H9 (cell line): Measurements from ENCODE around the gene ANKRD62. TPM values are rescaled to one million over a fixed set of nuclear protein-coding genes. Genes with fewer than 3 reads are reported as not detected.
"Not testable (repeated sequence)": the region's sequence is repeated elsewhere in the genome, so short reads cannot be mapped to it uniquely, and the experiment has no call there.

ENCODE experiments used
- DNase-seq: peaks from one replicate; pipeline ENCODE4 v3.0.0-alpha.2; 2017
- H2AFZ ChIP-seq: one replicate; pipeline ENCODE4 v1.6.1; 2013; ENCODE audit warnings: mild to moderate bottlenecking, low read length, control low read depth, moderate library complexity
- H2AK5ac ChIP-seq: 2 replicates; pipeline ENCODE4 v1.6.1; 2013; ENCODE audit warnings: low read length, control low read depth, mixed read lengths; ENCODE audit not compliant: insufficient read length
- H2BK120ac ChIP-seq: one replicate; pipeline ENCODE4 v1.6.1; 2013; ENCODE audit warnings: low read depth, mild to moderate bottlenecking, low read length, control low read depth, inconsistent platforms; ENCODE audit not compliant: poor library complexity, severe bottlenecking
- H2BK12ac ChIP-seq: 2 replicates; pipeline ENCODE4 v1.6.1; 2013; ENCODE audit warnings: low read length, control low read depth, mixed read lengths, low read depth; ENCODE audit not compliant: insufficient read length
- H2BK15ac ChIP-seq: 2 replicates; pipeline ENCODE4 v1.6.1; 2013; ENCODE audit warnings: low read depth, low read length, control low read depth
- H2BK20ac ChIP-seq: one replicate; pipeline ENCODE4 v1.6.1; 2013; ENCODE audit warnings: low read depth, mild to moderate bottlenecking, low read length, control low read depth, inconsistent platforms; ENCODE audit not compliant: poor library complexity, severe bottlenecking
- H2BK5ac ChIP-seq: 2 replicates; pipeline ENCODE4 v1.6.1; 2013; ENCODE audit warnings: low read length, control low read depth, mixed read lengths; ENCODE audit not compliant: insufficient read length
- H3K14ac ChIP-seq: 2 replicates; pipeline ENCODE4 v1.6.1; 2013; ENCODE audit warnings: low read length, control low read depth; ENCODE audit not compliant: insufficient read depth
- H3K18ac ChIP-seq: 2 replicates; pipeline ENCODE4 v1.6.1; 2013; ENCODE audit warnings: low read depth, mild to moderate bottlenecking, mixed read lengths, low read length, control low read depth; ENCODE audit not compliant: insufficient read length
- H3K23ac ChIP-seq: 2 replicates; pipeline ENCODE4 v1.6.1; 2013; ENCODE audit warnings: low read length, control low read depth, mixed read lengths, low read depth; ENCODE audit not compliant: insufficient read length
- H3K23me2 ChIP-seq: 2 replicates; pipeline ENCODE4 v1.6.1; 2013; ENCODE audit warnings: low read depth, mild to moderate bottlenecking, mixed read lengths, low read length, control low read depth; ENCODE audit not compliant: insufficient read length, poor library complexity, severe bottlenecking
- H3K27ac ChIP-seq: 2 replicates; pipeline ENCODE4 v1.5.1; 2013; ENCODE audit warnings: low read length, control low read depth, mixed read lengths, low read depth; ENCODE audit not compliant: insufficient read length
- H3K27me3 ChIP-seq: 2 replicates; pipeline ENCODE4 v1.6.1; 2013; ENCODE audit warnings: low read length, control low read depth, inconsistent platforms; ENCODE audit not compliant: insufficient read depth
- H3K4ac ChIP-seq: 2 replicates; pipeline ENCODE4 v1.6.1; 2013; ENCODE audit warnings: low read depth, mild to moderate bottlenecking, control low read depth, inconsistent platforms, low read length, moderate library complexity
- H3K4me1 ChIP-seq: 2 replicates; pipeline ENCODE4 v1.6.1; 2013; ENCODE audit warnings: low read length, control low read depth, inconsistent platforms; ENCODE audit not compliant: insufficient read depth
- H3K4me2 ChIP-seq: 2 replicates; pipeline ENCODE4 v1.6.1; 2013; ENCODE audit warnings: low read length, control low read depth, mixed read lengths; ENCODE audit not compliant: insufficient read length, insufficient read depth
- H3K56ac ChIP-seq: 2 replicates; pipeline ENCODE4 v1.6.1; 2013; ENCODE audit warnings: low read depth, mild to moderate bottlenecking, mixed read lengths, low read length, control low read depth; ENCODE audit not compliant: insufficient read length
- H3K79me1 ChIP-seq: 2 replicates; pipeline ENCODE4 v1.6.1; 2013; ENCODE audit warnings: low read depth, mild to moderate bottlenecking, moderate library complexity, low read length, control low read depth, inconsistent platforms; ENCODE audit not compliant: insufficient read depth, poor library complexity, severe bottlenecking
- H3K79me2 ChIP-seq: 2 replicates; pipeline ENCODE4 v1.6.1; 2013; ENCODE audit warnings: low read length, control low read depth, inconsistent platforms; ENCODE audit not compliant: insufficient read depth
- H3K9ac ChIP-seq: 2 replicates; pipeline ENCODE4 v1.6.1; 2013; ENCODE audit warnings: low read length, control low read depth, mixed read lengths; ENCODE audit not compliant: insufficient read length; ENCODE audit errors: extremely low read depth
- H3K9me3 ChIP-seq: one replicate; pipeline ENCODE4 v1.6.1; 2013; ENCODE audit warnings: low read depth, low read length, inconsistent platforms; ENCODE audit not compliant: control insufficient read depth
- H3T11ph ChIP-seq: one replicate; pipeline ENCODE4 v1.6.1; 2013; ENCODE audit warnings: mild to moderate bottlenecking, low read length, control low read depth, inconsistent platforms
- H4K20me1 ChIP-seq: one replicate; pipeline ENCODE4 v1.6.1; 2013; ENCODE audit not compliant: control insufficient read depth, insufficient read length, insufficient read depth
- H4K5ac ChIP-seq: 2 replicates; pipeline ENCODE4 v1.6.1; 2013; ENCODE audit warnings: low read depth, mild to moderate bottlenecking, mixed read lengths, low read length, control low read depth; ENCODE audit not compliant: insufficient read length
- H4K8ac ChIP-seq: replicated peaks from 2 replicates; pipeline ENCODE4 v1.6.1; 2013; ENCODE audit warnings: low read length, control low read depth, mixed read lengths, low read depth; ENCODE audit not compliant: insufficient read length
- H4K91ac ChIP-seq: 2 replicates; pipeline ENCODE4 v1.6.1; 2013; ENCODE audit warnings: low read depth, mild to moderate bottlenecking, moderate library complexity, mixed read lengths, low read length, control low read depth; ENCODE audit not compliant: insufficient read length
- H3K27ac Mint-ChIP-seq, 3 experiments: 2 replicates in 2 of 3; 3 replicates in 1 of 3; pipeline ENCODE4 v1.8.0; 2020 to 2021; ENCODE audit warnings: mixed read lengths in 3 of 3, mild to moderate bottlenecking in 1 of 3, moderate library complexity in 1 of 3
- H3K27me3 Mint-ChIP-seq: 2 replicates; pipeline ENCODE4 v1.8.0; 2021; ENCODE audit warnings: low read depth, mild to moderate bottlenecking, moderate library complexity, mixed read lengths
- H3K36me3 Mint-ChIP-seq, 3 experiments: 2 replicates in 2 of 3; 3 replicates in 1 of 3; pipeline ENCODE4 v1.8.0; 2020 to 2021; ENCODE audit warnings: low read depth in 3 of 3, mixed read lengths in 3 of 3; ENCODE audit not compliant: insufficient read depth in 1 of 3
- H3K4me1 Mint-ChIP-seq, 2 experiments: 2 replicates each; pipeline ENCODE4 v1.8.0; 2020; ENCODE audit warnings: mixed read lengths in 2 of 2
- H3K4me3 Mint-ChIP-seq, 2 experiments: 2 replicates in 1 of 2; 3 replicates in 1 of 2; pipeline ENCODE4 v1.8.0; 2020 to 2021; ENCODE audit warnings: mild to moderate bottlenecking in 2 of 2, mixed read lengths in 2 of 2, moderate library complexity in 1 of 2
- H3K9me3 Mint-ChIP-seq, 2 experiments: 2 replicates in 1 of 2; 3 replicates in 1 of 2; pipeline ENCODE4 v1.8.0; 2020; ENCODE audit warnings: mild to moderate bottlenecking in 2 of 2, mixed read lengths in 2 of 2, moderate library complexity in 1 of 2
- WGBS: extraction: QIAGEN DNeasy Blood & Tissue Kit; methylation state at CpG from one replicate; pipeline ENCODE4 v1.1.7; 2013; ENCODE audit warnings: missing lambda C conversion rate, low lambda C conversion rate, mixed read lengths; ENCODE audit not compliant: insufficient read length; ENCODE audit errors: extremely low coverage; 5-methylcytosine and 5-hydroxymethylcytosine counted together
- total RNA-seq: library from RNA; stranded (reverse); gene quantifications from 2 replicates; pipeline ENCODE4 v1.2.1, GENCODE V29; 2021

Gene ANKRD62
- total RNA-seq, 1 experiment from 2014 or later: not detected

GRCh38 chr18:12127647-12128046, 34.0 kb downstream of the ANKRD62 start:
- H3K27me3 ChIP-seq, H3K4me1 ChIP-seq, H2AK5ac ChIP-seq, H4K8ac ChIP-seq, H3K14ac ChIP-seq, H3K79me2 ChIP-seq, H2BK15ac ChIP-seq, H4K20me1 ChIP-seq, H3K27me3 Mint-ChIP-seq, H3K18ac ChIP-seq, DNase-seq, H3K9me3 ChIP-seq, H2AFZ ChIP-seq, H3K56ac ChIP-seq, H3K9me3 Mint-ChIP-seq, H3K23me2 ChIP-seq, H3K27ac Mint-ChIP-seq, H3K4me1 Mint-ChIP-seq, H3K27ac ChIP-seq, H3K9ac ChIP-seq, H2BK120ac ChIP-seq, H3K36me3 Mint-ChIP-seq, H2BK20ac ChIP-seq, H2BK5ac ChIP-seq, H3K4me2 ChIP-seq, H3K4me3 Mint-ChIP-seq, H4K91ac ChIP-seq, H3K79me1 ChIP-seq, H3K23ac ChIP-seq, H3T11ph ChIP-seq, H3K4ac ChIP-seq, H2BK12ac ChIP-seq, H4K5ac ChIP-seq: not testable (repeated sequence)
- WGBS: no CpG with 5 or more reads among the region's 4 CpGs

GRCh38 chr18:12138831-12139230, 45.2 kb downstream of the ANKRD62 start:
- peaks cover 16% of the 10 kb centered on the region for H3K27me3 Mint-ChIP-seq
- H3K4me1 Mint-ChIP-seq, H3K27ac Mint-ChIP-seq, H2BK20ac ChIP-seq, H3K14ac ChIP-seq, H3K27ac ChIP-seq, H2BK15ac ChIP-seq, H4K8ac ChIP-seq, DNase-seq, H2BK120ac ChIP-seq, H3K18ac ChIP-seq, H3K4me2 ChIP-seq, H3K56ac ChIP-seq, H3T11ph ChIP-seq, H3K27me3 ChIP-seq, H4K91ac ChIP-seq, H4K20me1 ChIP-seq, H2AFZ ChIP-seq, H3K4ac ChIP-seq, H3K23me2 ChIP-seq, H2BK5ac ChIP-seq, H3K79me1 ChIP-seq, H3K9ac ChIP-seq, H3K23ac ChIP-seq, H3K4me3 Mint-ChIP-seq, H3K4me1 ChIP-seq, H4K5ac ChIP-seq, H2BK12ac ChIP-seq, H2AK5ac ChIP-seq, H3K79me2 ChIP-seq, H3K9me3 ChIP-seq: not testable (repeated sequence)
- H3K9me3 Mint-ChIP-seq: peaks cover 21 to 24% of the 10 kb centered on the region in 2 experiments
- H3K36me3 Mint-ChIP-seq: peaks cover 5 to 12% (median 9%) of the 10 kb centered on the region in 3 experiments; a peak in 5 of 7 replicates
- WGBS: no CpG with 5 or more reads among the region's 4 CpGs
